HG03196 (cell line): ENCODE measurements around the gene CLIC5.
"Not testable (repeated sequence)": the region's sequence is repeated elsewhere in the genome, so short reads cannot be mapped to it uniquely, and the experiment has no call there.

Experiments
- ATAC-seq: cut with Tn5 transposase; IDR thresholded peaks from one replicate; pipeline ENCODE4 v1.9.1; 2021; ENCODE audit not compliant: unreplicated experiment

CLIC5 gene

GRCh38 chr6:45929421-45930361 lies 86.0 kb downstream of the CLIC5 start:
- ATAC-seq = no peak

- ATAC-seq = no peak
These were observed 86.8 kb downstream of the CLIC5 start for GRCh38 chr6:45928721-45929305.

- ATAC-seq = no peak
These were observed 88.0 kb downstream of the CLIC5 start for GRCh38 chr6:45927421-45928320.

GRCh38 chr6:45926423-45926822 lies 89.2 kb downstream of the CLIC5 start:
- ATAC-seq = not testable (repeated sequence)

- ATAC-seq = no peak
These were observed 90.8 kb downstream of the CLIC5 start for GRCh38 chr6:45924763-45925342.

- no peak for ATAC-seq
These were observed 91.7 kb downstream of the CLIC5 start for GRCh38 chr6:45923831-45924391.

- no peak for ATAC-seq
These were observed 92.8 kb downstream of the CLIC5 start for GRCh38 chr6:45922728-45923351.

- no peak for ATAC-seq
These were observed 93.9 kb downstream of the CLIC5 start for GRCh38 chr6:45921691-45922281.

GRCh38 chr6:45920819-45921511 lies 94.7 kb downstream of the CLIC5 start:
- peak; percentile 71 for ATAC-seq

GRCh38 chr6:45917439-45917838 lies 98.2 kb downstream of the CLIC5 start:
- no peak for ATAC-seq

GRCh38 chr6:45916692-45917091 lies 99.0 kb downstream of the CLIC5 start:
- no peak for ATAC-seq

- ATAC-seq = no peak
These were observed 99.7 kb downstream of the CLIC5 start for GRCh38 chr6:45915780-45916468.

GRCh38 chr6:45911691-45912090 lies 104.0 kb downstream of the CLIC5 start:
- ATAC-seq = no peak

- ATAC-seq = no peak
These were observed 111.7 kb downstream of the CLIC5 start for GRCh38 chr6:45903959-45904358.

GRCh38 chr6:45902984-45903383 lies 112.7 kb downstream of the CLIC5 start:
- ATAC-seq = no peak

GRCh38 chr6:45901767-45902650 lies 113.7 kb downstream of the CLIC5 start:
- ATAC-seq = no peak
